Liver (tissue), 9 donors: ENCODE data around the gene OCSTAMP. TPM values are rescaled to one million over a fixed set of nuclear protein-coding genes. Genes with fewer than 3 reads are reported as not detected.

ENCODE experiments used
- DNase-seq: peaks from one replicate; pipeline ENCODE4 v3.0.0-alpha.2; 2017; ENCODE audit warnings: low spot score
- H3K27ac ChIP-seq, 2 donors: one replicate each; pipeline ENCODE4 v1.7.0; 2013; ENCODE audit warnings: inconsistent platforms in 2 of 2, low read length in 2 of 2, control low read depth in 1 of 2, low read depth in 1 of 2, mild to moderate bottlenecking in 1 of 2
- H3K27me3 ChIP-seq, 4 donors: one replicate each; pipeline versions ENCODE4 v1.6.1 to v1.7.0; 2013; ENCODE audit warnings: low read length in 3 of 4, inconsistent platforms in 1 of 4, mild to moderate bottlenecking in 1 of 4, moderate library complexity in 1 of 4; ENCODE audit not compliant: control insufficient read depth in 4 of 4, insufficient read depth in 4 of 4
- H3K36me3 ChIP-seq, 4 donors: one replicate each; pipeline versions ENCODE4 v1.6.1 to v1.7.0; 2013; ENCODE audit warnings: low read length in 3 of 4, mild to moderate bottlenecking in 3 of 4, low read depth in 1 of 4, moderate library complexity in 1 of 4; ENCODE audit not compliant: control insufficient read depth in 4 of 4, insufficient read depth in 3 of 4
- H3K4me1 ChIP-seq, 4 donors: one replicate each; pipeline versions ENCODE4 v1.6.1 to v1.7.0; 2013; ENCODE audit warnings: low read length in 3 of 4, mild to moderate bottlenecking in 3 of 4, moderate library complexity in 1 of 4; ENCODE audit not compliant: control insufficient read depth in 4 of 4, insufficient read depth in 4 of 4
- H3K4me3 ChIP-seq, 3 donors: one replicate each; pipeline versions ENCODE4 v1.6.1 to v1.7.0; 2013; ENCODE audit warnings: low read length in 3 of 3, control low read depth in 1 of 3, low read depth in 1 of 3, mild to moderate bottlenecking in 1 of 3
- H3K9ac ChIP-seq, 2 donors: one replicate each; pipeline ENCODE4 v1.7.0; 2013; ENCODE audit warnings: low read length in 2 of 2, mild to moderate bottlenecking in 2 of 2, moderate library complexity in 2 of 2, control low read depth in 1 of 2, low read depth in 1 of 2
- H3K9me3 ChIP-seq, 4 donors: one replicate each; pipeline versions ENCODE4 v1.6.1 to v1.7.0; 2013; ENCODE audit warnings: low read length in 3 of 4; ENCODE audit not compliant: control insufficient read depth in 4 of 4
- ATF3 ChIP-seq: IDR thresholded peaks from 2 replicates; pipeline ENCODE4 v1.6.1; 2016; ENCODE audit warnings: antibody characterized with exemption
- CTCF ChIP-seq: fragments of 150-350 bp; IDR thresholded peaks from 2 replicates; pipeline ENCODE4 v1.5.1; 2017; ENCODE audit warnings: improper control_type of control experiment, low read depth, low read length; ENCODE audit not compliant: missing input control
- EGR1 ChIP-seq, 2 donors: IDR thresholded peaks; 2 replicates each; pipeline ENCODE4 v1.6.1; 2016 to 2018; ENCODE audit warnings: antibody characterized with exemption in 2 of 2, low read depth in 2 of 2
- FOXA2 ChIP-seq: IDR thresholded peaks from 2 replicates; pipeline ENCODE4 v1.6.1; 2016; ENCODE audit warnings: antibody characterized with exemption
- GABPA ChIP-seq, 2 donors: IDR thresholded peaks in 1 of 2; conservative IDR thresholded peaks in 1 of 2; 2 replicates each; pipeline ENCODE4 v1.6.1; 2016; ENCODE audit warnings: antibody characterized with exemption in 2 of 2, mild to moderate bottlenecking in 1 of 2, moderate library complexity in 1 of 2
- HNF4A ChIP-seq, 2 donors: conservative IDR thresholded peaks; 2 replicates each; pipeline ENCODE4 v1.6.1; 2016; ENCODE audit warnings: antibody characterized with exemption in 2 of 2, mild to moderate bottlenecking in 2 of 2
- HNF4G ChIP-seq: IDR thresholded peaks from 2 replicates; pipeline ENCODE4 v1.6.1; 2016; ENCODE audit warnings: antibody characterized with exemption
- JUND ChIP-seq, 2 donors: IDR thresholded peaks; 2 replicates each; pipeline ENCODE4 v1.6.1; 2016; ENCODE audit warnings: antibody characterized with exemption in 2 of 2
- MAX ChIP-seq: IDR thresholded peaks from 2 replicates; pipeline ENCODE4 v1.6.1; 2016; ENCODE audit warnings: antibody characterized with exemption
- NR2F2 ChIP-seq: IDR thresholded peaks from 2 replicates; pipeline ENCODE4 v1.6.1; 2016; ENCODE audit warnings: antibody characterized with exemption
- RAD21 ChIP-seq, 2 donors: IDR thresholded peaks; 2 replicates each; pipeline ENCODE4 v1.6.1; 2016; ENCODE audit warnings: antibody characterized with exemption in 2 of 2, mild to moderate bottlenecking in 2 of 2
- REST ChIP-seq: IDR thresholded peaks from 2 replicates; pipeline ENCODE4 v1.6.1; 2016; ENCODE audit warnings: antibody characterized with exemption, mild to moderate bottlenecking
- RXRA ChIP-seq, 2 donors: IDR thresholded peaks; 2 replicates each; pipeline ENCODE4 v1.6.1; 2017 to 2018; ENCODE audit warnings: antibody characterized with exemption in 2 of 2, mild to moderate bottlenecking in 1 of 2
- SP1 ChIP-seq: IDR thresholded peaks from 2 replicates; pipeline ENCODE4 v1.6.1; 2018; ENCODE audit warnings: antibody characterized with exemption, mild to moderate bottlenecking
- TAF1 ChIP-seq: conservative IDR thresholded peaks from 2 replicates; pipeline ENCODE4 v1.6.1; 2016; ENCODE audit warnings: antibody characterized with exemption, mild to moderate bottlenecking
- YY1 ChIP-seq: IDR thresholded peaks from 2 replicates; pipeline ENCODE4 v1.6.1; 2016; ENCODE audit warnings: antibody characterized with exemption, mild to moderate bottlenecking
- ZBTB33 ChIP-seq: IDR thresholded peaks from 2 replicates; pipeline ENCODE4 v1.6.1; 2016; ENCODE audit warnings: antibody characterized with exemption
- WGBS: extraction: QIAGEN DNeasy Blood & Tissue Kit; methylation state at CpG from one replicate; pipeline ENCODE4 v1.1.7; 2013; 5-methylcytosine and 5-hydroxymethylcytosine counted together
- polyA plus RNA-seq, 2 donors: library from polyadenylated mRNA; stranded (reverse) in 1 of 2; unstranded in 1 of 2; fragments of 200-250 nt in 1 of 2; fragments of >200 nt in 1 of 2; fragmentation: Nextera tagmentation in 1 of 2; extraction: Ambion mirVana in 1 of 2; gene quantifications; one replicate each; pipeline versions ENCODE4 v1.2.1 to v1.2.3, GENCODE V29; 2013 to 2015
- total RNA-seq, 2 donors: library from RNA; depleted of rRNA; stranded (reverse); fragments of >200 nt; gene quantifications; one replicate each; pipeline ENCODE4 v1.2.3, GENCODE V29; 2014
- donor health status: healthy.
- donor health status: healthy.
- donor health status: healthy.
- donor health status: healthy.
- donor health status: healthy.

OCSTAMP gene
- total and polyA plus RNA-seq, 4 donors: not detected

- Histone ChIP-seq H3K9ac (no peak overlapping the region), H3K27me3 (no peaks in the 10 kb centered on the region), H3K27ac (no peak overlapping the region), H3K9me3 (no peaks in the 10 kb centered on the region), H3K4me1 (no peaks in the 10 kb centered on the region), H3K36me3 (no peaks in the 10 kb centered on the region), H3K4me3 (no peak overlapping the region)
- no peak for TF ChIP-seq ZBTB33
- TF ChIP-seq RXRA (IDR thresholded peaks at IDR 0.05): no peak
- no peak for TF ChIP-seq SP1
- TF ChIP-seq JUND (IDR thresholded peaks at IDR 0.05): no peak
- no peak for TF ChIP-seq MAX
- no peak for TF ChIP-seq CTCF
- TF ChIP-seq TAF1: no peak
- no peak for TF ChIP-seq REST
- no peak for TF ChIP-seq GABPA (IDR thresholded peaks at IDR 0.05 in 1 of 2, conservative IDR thresholded peaks at IDR 0.05 in 1 of 2)
- TF ChIP-seq NR2F2: no peak
- no peak for TF ChIP-seq HNF4A (conservative IDR thresholded peaks at IDR 0.05)
- TF ChIP-seq RAD21 (IDR thresholded peaks at IDR 0.05): no peak
- WGBS: 77% methylated on average over 4 of the region's 4 CpGs
- no peak for DNase-seq
These were observed 7.4 kb downstream of the OCSTAMP start for GRCh38 chr20:46543033-46543432.

- TF ChIP-seq CTCF (no peak), ATF3 (no peak), SP1 (no peak), EGR1 (IDR thresholded peaks at IDR 0.05; ENCODE audit: low read depth in 2 of 2) (no peak), HNF4G (no peak), FOXA2 (no peak), HNF4A (conservative IDR thresholded peaks at IDR 0.05) (no peak), REST (no peak), MAX (no peak), YY1 (no peak)
- Histone ChIP-seq H3K4me3 (no peak overlapping the region), H3K9me3 (no peaks in the 10 kb centered on the region), H3K4me1 (no peaks in the 10 kb centered on the region), H3K36me3 (no peaks in the 10 kb centered on the region), H3K9ac (no peak overlapping the region), H3K27me3 (no peaks in the 10 kb centered on the region), H3K27ac (no peak overlapping the region)
- WGBS: 73% methylated on average over 36 of the region's 36 CpGs
- no peak for DNase-seq
These were observed 9.1 kb downstream of the OCSTAMP start for GRCh38 chr20:46541229-46541935.
